ENCODE results near the gene MSRB3. TPM values are rescaled to one million over a fixed set of nuclear protein-coding genes. Genes with fewer than 3 reads are reported as not detected.

The MSRB3 gene
- total and polyA plus RNA-seq, 2 of the 8 experiments (the other 6 are each of a cell fraction or from before 2014, with no cell fraction given), result 0.32 to 1.2 TPM

- Histone ChIP-seq H2BK12ac (ENCODE audit: low read depth, low read length) (no peak overlapping the region), H3K23me2 (ENCODE audit: low read depth, low read length) (no peaks in the 10 kb centered on the region), H4K5ac (ENCODE audit: insufficient read length, low read depth, low read length) (no peak overlapping the region), H3K18ac (ENCODE audit: extremely low read depth, low read length) (no peak overlapping the region), H3K14ac (ENCODE audit: insufficient read length) (no peak overlapping the region), H2BK5ac (ENCODE audit: low read depth, low read length) (no peak overlapping the region), H3K27me3 (replicated peaks in 1 of 4; ENCODE audit: control insufficient read depth in 3 of 4, extremely low read depth in 1 of 4, insufficient read depth in 3 of 4, low read length in 3 of 4) (no peaks in the 10 kb centered on the region), H2AFZ (ENCODE audit: low read length) (no peak overlapping the region), H4K20me1 (replicated peaks in 1 of 2; ENCODE audit: control insufficient read depth in 1 of 2, insufficient read depth in 2 of 2, low read length in 2 of 2) (no peaks in the 10 kb centered on the region), H3K79me2 (ENCODE audit: control insufficient read depth in 1 of 2, insufficient read depth in 2 of 2, low read length in 2 of 2) (no peaks in the 10 kb centered on the region), H3K4me1 (replicated peaks in 1 of 4; ENCODE audit: control insufficient read depth in 3 of 4, insufficient read depth in 4 of 4, low read length in 3 of 4) (no peaks in the 10 kb centered on the region), H3K9ac (replicated peaks in 1 of 4; ENCODE audit: extremely low read depth in 1 of 4, low read depth in 3 of 4, low read length in 3 of 4) (no peak overlapping the region), H3K4me2 (ENCODE audit: insufficient read depth in 1 of 2, low read depth in 2 of 2, low read length in 2 of 2) (no peak overlapping the region), H3K4ac (replicated peaks; ENCODE audit: insufficient read length, low read depth, low read length) (no peak overlapping the region), H3K56ac (replicated peaks; ENCODE audit: insufficient read length, low read depth, low read length) (no peak overlapping the region), H3K23ac (ENCODE audit: insufficient read length) (no peak overlapping the region), H3K27ac (ENCODE audit: low read depth, low read length) (no peak overlapping the region), H2AK5ac (ENCODE audit: low read depth, low read length) (no peak overlapping the region), H3K36me3 (ENCODE audit: control insufficient read depth in 2 of 4, insufficient read depth in 4 of 4, low read length in 3 of 4) (no peaks in the 10 kb centered on the region), H4K91ac (replicated peaks; ENCODE audit: insufficient read length, low read length) (no peak overlapping the region), H4K8ac (ENCODE audit: extremely low read depth, insufficient read depth, low read length) (no peak overlapping the region), H2BK120ac (replicated peaks; ENCODE audit: low read depth, low read length) (no peak overlapping the region), H2BK15ac (ENCODE audit: low read length) (no peak overlapping the region), H3K4me3 (ENCODE audit: extremely low read depth in 1 of 4, insufficient read depth in 2 of 4, low read depth in 3 of 4, low read length in 4 of 4) (no peak overlapping the region), H3K79me1 (ENCODE audit: low read depth, low read length) (no peaks in the 10 kb centered on the region), H3K9me3 (ENCODE audit: insufficient read depth in 2 of 2, low read depth in 1 of 2, low read length in 1 of 2) (no peaks in the 10 kb centered on the region), H2BK20ac (ENCODE audit: low read length) (no peak overlapping the region)
- CTCF ChIA-PET (ENCODE audit: partially characterized antibody), result interaction anchor here (0.6 to 1.0 kb wide), 3 partner anchors 18 to 232 kb away, joined by 3 to 4 read pairs (median 3); no protein-coding TSS in a partner anchor
- TF ChIP-seq GTF2F1 (IDR thresholded peaks at IDR 0.05; ENCODE audit: borderline replicate concordance, low read depth, low read length) (no peak), TBP (IDR thresholded peaks at IDR 0.05; ENCODE audit: low read depth, low read length) (no peak), RNF2 (IDR thresholded peaks at IDR 0.05; ENCODE audit: borderline replicate concordance, low read depth, low read length, missing control alignments, poor library complexity, severe bottlenecking) (no peak), POU5F1 (IDR thresholded peaks at IDR 0.05; ENCODE audit: low read depth, low read length) (no peak)
- TF ChIP-seq, protein P1, sequence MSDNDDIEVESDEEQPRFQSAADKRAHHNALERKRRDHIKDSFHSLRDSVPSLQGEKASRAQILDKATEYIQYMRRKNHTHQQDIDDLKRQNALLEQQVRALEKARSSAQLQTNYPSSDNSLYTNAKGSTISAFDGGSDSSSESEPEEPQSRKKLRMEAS (IDR thresholded peaks at IDR 0.05), result no peak
- FAIRE-seq (no peak), DNase-seq (ENCODE audit: low read depth in 1 of 2, low spot score in 2 of 2) (no peak)
- WGBS, 2 experiments (ENCODE audit: extremely low coverage in 1 of 2, insufficient coverage in 1 of 2, insufficient read length in 1 of 2, insufficient replicate concordance in 2 of 2, low coverage in 1 of 2, low lambda C conversion rate in 2 of 2, missing lambda C conversion rate in 1 of 2), result 90% methylated on average over 3 of the region's 3 CpGs; no CpG with 5 or more reads in 1 of the 2 experiments
- POLR2A ChIA-PET (ENCODE audit: partially characterized antibody), result no interaction called here
Observed at GRCh38 chr12:65324551-65324950, 46.1 kb downstream of the MSRB3 start.
